Measurements from ENCODE around the gene SLC43A2. TPM values are rescaled to one million over a fixed set of nuclear protein-coding genes. Genes with fewer than 3 reads are reported as not detected.

The SLC43A2 gene
- total RNA-seq, 6 experiments from 2014 or later: 1.4 to 8.9 (median 5.1) TPM

DNA sequence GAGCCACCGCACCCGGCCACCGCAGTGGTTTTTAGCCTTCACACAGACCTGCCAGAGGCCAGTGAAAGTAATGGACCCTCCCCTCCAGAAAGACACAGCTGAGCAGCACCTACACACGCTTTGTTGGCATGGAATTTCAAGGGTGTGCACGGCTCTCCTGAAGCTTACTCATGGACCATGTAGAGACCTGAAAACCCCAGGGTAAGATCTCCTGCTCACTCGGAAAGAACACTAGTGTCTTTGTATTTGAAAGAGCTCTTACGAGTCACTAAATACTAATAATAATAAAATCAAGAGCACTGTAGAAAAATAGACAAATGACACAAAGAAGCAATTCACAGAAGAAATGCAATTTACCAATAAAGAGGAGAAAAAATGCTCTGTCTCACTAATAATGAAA, 20.0 kb downstream of the SLC43A2 start:
- Histone ChIP-seq H3K9me3 (no peaks in the 10 kb centered on the region), H3K27me3 (no peaks in the 10 kb centered on the region), H3K4me3 (no peak overlapping the region), H3K4me1 (no peaks in the 10 kb centered on the region), H3K36me3 (no peaks in the 10 kb centered on the region), H3K27ac (no peak overlapping the region)
- ATAC-seq (no peak), DNase-seq (no peak)
- WGBS (ENCODE audit: insufficient coverage, low coverage, low lambda C conversion rate, missing lambda C conversion rate): 94% methylated on average over 2 of the region's 7 CpGs
- intact Hi-C loops (cut with DNase I): no loop called here
- TF ChIP-seq POLR2A (IDR thresholded peaks at IDR 0.05): no peak
- TF ChIP-seq, protein P1, sequence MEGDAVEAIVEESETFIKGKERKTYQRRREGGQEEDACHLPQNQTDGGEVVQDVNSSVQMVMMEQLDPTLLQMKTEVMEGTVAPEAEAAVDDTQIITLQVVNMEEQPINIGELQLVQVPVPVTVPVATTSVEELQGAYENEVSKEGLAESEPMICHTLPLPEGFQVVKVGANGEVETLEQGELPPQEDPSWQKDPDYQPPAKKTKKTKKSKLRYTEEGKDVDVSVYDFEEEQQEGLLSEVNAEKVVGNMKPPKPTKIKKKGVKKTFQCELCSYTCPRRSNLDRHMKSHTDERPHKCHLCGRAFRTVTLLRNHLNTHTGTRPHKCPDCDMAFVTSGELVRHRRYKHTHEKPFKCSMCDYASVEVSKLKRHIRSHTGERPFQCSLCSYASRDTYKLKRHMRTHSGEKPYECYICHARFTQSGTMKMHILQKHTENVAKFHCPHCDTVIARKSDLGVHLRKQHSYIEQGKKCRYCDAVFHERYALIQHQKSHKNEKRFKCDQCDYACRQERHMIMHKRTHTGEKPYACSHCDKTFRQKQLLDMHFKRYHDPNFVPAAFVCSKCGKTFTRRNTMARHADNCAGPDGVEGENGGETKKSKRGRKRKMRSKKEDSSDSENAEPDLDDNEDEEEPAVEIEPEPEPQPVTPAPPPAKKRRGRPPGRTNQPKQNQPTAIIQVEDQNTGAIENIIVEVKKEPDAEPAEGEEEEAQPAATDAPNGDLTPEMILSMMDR (IDR thresholded peaks at IDR 0.05): no peak

DNA sequence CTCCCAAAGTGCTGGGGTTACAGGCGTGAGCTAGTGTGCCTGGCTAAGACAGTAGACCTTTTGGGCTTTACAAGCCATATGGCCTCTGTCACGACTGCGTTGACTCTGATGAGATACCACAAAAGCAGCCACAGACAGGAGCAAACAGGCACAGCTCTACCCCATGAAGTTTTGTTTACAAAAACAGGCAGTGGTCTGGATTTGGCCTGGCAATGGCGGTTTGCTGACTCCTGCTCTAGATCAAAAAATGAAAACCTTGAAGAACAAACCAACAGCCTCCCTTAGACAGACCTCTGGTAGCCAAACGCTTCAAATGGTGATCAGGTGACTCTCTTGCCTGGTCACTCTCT, 20.7 kb downstream of the SLC43A2 start:
- TF ChIP-seq, protein P1 (IDR thresholded peaks at IDR 0.05): no peak
- TF ChIP-seq POLR2A (IDR thresholded peaks at IDR 0.05): no peak
- no peaks in the 10 kb centered on the region for H3K4me1 ChIP-seq
- DNase-seq (no peak), ATAC-seq (no peak)
- H3K36me3 ChIP-seq: no peaks in the 10 kb centered on the region
- intact Hi-C loops (cut with DNase I): no loop called here
- peak overlapping the region in 1 of 3 donors; percentile 48 for H3K27ac ChIP-seq
- H3K9me3 ChIP-seq: no peaks in the 10 kb centered on the region
- no peak overlapping the region for H3K4me3 ChIP-seq
- whole genome bisulfite sequencing (ENCODE audit: insufficient coverage, low coverage, low lambda C conversion rate, missing lambda C conversion rate): 93% methylated on average over 3 of the region's 5 CpGs
- H3K27me3 ChIP-seq: no peaks in the 10 kb centered on the region

DNA sequence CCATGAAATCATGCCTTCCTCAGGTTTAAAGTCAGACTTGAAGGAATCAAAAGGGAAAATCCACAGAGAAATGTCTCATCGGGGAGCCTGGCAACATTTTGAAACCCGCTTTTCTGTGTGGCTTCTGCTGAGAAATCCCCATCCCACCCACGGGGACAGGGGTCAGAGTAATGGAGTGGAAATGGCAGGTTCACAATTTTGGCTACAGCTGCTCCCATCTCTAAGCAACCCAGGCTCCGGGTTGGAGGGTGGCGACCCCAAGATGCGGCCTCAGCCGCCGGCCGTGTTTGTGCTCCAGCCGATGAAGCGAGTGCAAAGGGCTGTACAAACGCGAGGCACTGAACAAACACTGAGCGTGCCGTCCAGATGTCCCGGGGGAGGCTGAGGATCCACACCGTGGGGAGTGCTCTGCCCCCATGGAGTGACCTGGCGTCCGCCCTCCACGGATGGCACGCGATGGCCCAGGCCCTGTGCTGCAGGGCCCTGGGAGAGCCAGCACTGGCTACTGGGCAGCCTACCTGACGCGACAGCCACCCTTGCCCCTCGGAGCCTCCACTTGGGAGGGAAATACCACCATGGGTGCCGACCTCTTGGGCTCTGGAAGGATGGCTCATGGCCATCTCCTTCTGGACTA, 22.2 kb downstream of the SLC43A2 start:
- Histone ChIP-seq H3K36me3 (no peaks in the 10 kb centered on the region), H3K4me3 (no peak overlapping the region), H3K4me1 (no peaks in the 10 kb centered on the region), H3K27ac (peak overlapping the region in 1 of 3 donors; percentile 57), H3K9me3 (no peaks in the 10 kb centered on the region), H3K27me3 (no peaks in the 10 kb centered on the region)
- intact Hi-C loops (cut with DNase I): no loop called here
- ATAC-seq (peak in 3 of 4 donors; percentile 9 to 14 (median 13)), DNase-seq (no peak)
- TF ChIP-seq, protein P1 (IDR thresholded peaks at IDR 0.05): no peak
- no peak for TF ChIP-seq POLR2A (IDR thresholded peaks at IDR 0.05)
- WGBS (ENCODE audit: insufficient coverage, low coverage, low lambda C conversion rate, missing lambda C conversion rate): 42% methylated on average over 6 of the region's 26 CpGs

DNA sequence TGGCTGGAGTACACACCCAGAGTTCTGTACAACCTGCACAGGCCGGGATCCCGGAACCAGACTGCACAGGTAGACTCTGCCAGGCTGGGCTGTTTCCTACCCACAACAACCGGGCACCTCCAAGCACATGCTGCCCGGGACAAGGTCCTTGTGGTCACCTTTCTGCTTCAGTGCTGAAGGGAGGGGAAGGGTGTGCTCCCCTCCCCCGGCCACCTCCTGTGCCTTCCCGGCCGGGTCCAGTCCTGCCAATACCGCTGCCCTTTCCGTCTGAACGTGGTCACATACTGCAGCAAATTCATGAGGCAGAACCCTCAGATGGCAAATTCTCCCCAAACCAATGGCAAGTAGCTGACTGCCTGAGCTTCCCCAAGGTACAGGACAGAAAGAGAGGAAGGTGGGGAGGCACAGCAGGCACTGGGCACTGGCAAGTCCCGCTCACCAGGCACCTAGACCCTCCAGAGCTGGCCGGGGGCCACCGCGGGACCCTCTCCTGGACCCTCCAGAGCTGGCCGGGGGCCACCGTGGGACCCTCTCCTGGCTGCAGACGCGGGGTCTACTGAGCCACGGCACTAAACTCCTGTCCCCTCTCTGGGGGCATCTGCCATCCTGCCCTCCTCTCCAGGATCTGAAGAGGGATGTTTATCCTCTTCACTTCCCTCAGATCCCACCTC, 22.8 kb downstream of the SLC43A2 start:
- no peaks in the 10 kb centered on the region for H3K36me3 ChIP-seq
- intact Hi-C loops (cut with DNase I): no loop called here
- no peaks in the 10 kb centered on the region for H3K27me3 ChIP-seq
- ATAC-seq (peak in 1 of 4 donors; percentile 9), DNase-seq (no peak)
- no peaks in the 10 kb centered on the region for H3K9me3 ChIP-seq
- 66% methylated on average over 5 of the region's 19 CpGs for WGBS (ENCODE audit: insufficient coverage, low coverage, low lambda C conversion rate, missing lambda C conversion rate)
- no peak overlapping the region for H3K27ac ChIP-seq
- TF ChIP-seq POLR2A (IDR thresholded peaks at IDR 0.05): no peak
- TF ChIP-seq, protein P1 (IDR thresholded peaks at IDR 0.05): no peak
- H3K4me1 ChIP-seq: no peaks in the 10 kb centered on the region
- no peak overlapping the region for H3K4me3 ChIP-seq

Measured in right lobe of liver (tissue), 6 donors.